Measurements from ENCODE around the gene ABLIM2. TPM values are rescaled to one million over a fixed set of nuclear protein-coding genes. Genes with fewer than 3 reads are reported as not detected.

ABLIM2 gene
- polyA plus RNA-seq, 3 donors, result 0.21 TPM; not detected in 2

DNA sequence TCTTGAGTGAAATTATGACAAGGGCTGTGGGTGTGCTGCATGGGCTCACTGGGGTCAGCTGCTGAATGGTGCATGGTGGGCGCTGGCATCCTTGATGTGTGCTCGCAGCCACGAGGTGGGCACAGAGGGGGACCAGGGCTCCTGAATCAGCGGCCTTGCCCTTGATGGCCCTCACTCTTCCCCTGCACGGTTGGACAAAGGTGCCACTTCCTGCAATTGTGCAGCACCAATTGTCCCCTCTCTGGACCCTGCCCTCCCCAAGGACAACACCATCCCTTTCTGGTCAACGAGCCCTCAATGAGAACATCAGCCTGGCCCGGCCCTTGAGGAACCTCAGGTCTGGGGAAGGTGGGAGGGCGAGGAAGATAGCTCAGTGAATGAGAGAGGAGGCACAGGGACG is 16.1 kb downstream of the ABLIM2 start:
- H3K4me1 Mint-ChIP-seq, result no peaks in the 10 kb centered on the region
- H3K36me3 Mint-ChIP-seq, result no peaks in the 10 kb centered on the region
- 68% methylated on average over 5 of the region's 9 CpGs for WGBS (ENCODE audit: insufficient coverage)
- Histone ChIP-seq H2AFZ (ENCODE audit: insufficient read depth, low read depth, low read length, poor library complexity, severe bottlenecking) (no peak overlapping the region), H3K9ac (ENCODE audit: insufficient read depth, low read length, poor library complexity, severe bottlenecking) (no peak overlapping the region), H4K20me1 (ENCODE audit: insufficient read depth, low read length) (no peaks in the 10 kb centered on the region), H3K4me2 (replicated peaks; ENCODE audit: extremely low read depth, low read length, poor library complexity, severe bottlenecking) (no peak overlapping the region), H3K27ac (ENCODE audit: low read depth in 1 of 2, low read length in 2 of 2) (no peak overlapping the region), H3K79me2 (ENCODE audit: insufficient read depth, low read length) (no peaks in the 10 kb centered on the region), H3K4me3 (replicated peaks in 1 of 3; ENCODE audit: low read depth in 2 of 3, low read length in 3 of 3) (no peak overlapping the region), H3K9me3 (replicated peaks in 1 of 2; ENCODE audit: control insufficient read depth in 1 of 2, insufficient read depth in 1 of 2, low read length in 2 of 2) (no peaks in the 10 kb centered on the region), H3K36me3 (replicated peaks in 1 of 2; ENCODE audit: control insufficient read depth in 1 of 2, insufficient read depth in 2 of 2, low read length in 2 of 2) (no peaks in the 10 kb centered on the region), H3K4me1 (ENCODE audit: control insufficient read depth in 1 of 2, insufficient read depth in 2 of 2, low read length in 2 of 2) (no peaks in the 10 kb centered on the region), H3K27me3 (ENCODE audit: control insufficient read depth in 2 of 2, insufficient read depth in 2 of 2, low read length in 2 of 2) (peaks cover 0 to 7% of the 10 kb centered on the region in 2 donors)
- no peak overlapping the region for H3K27ac Mint-ChIP-seq
- H3K27me3 Mint-ChIP-seq (ENCODE audit: low read depth in 3 of 3), result peaks cover 24 to 40% (median 27%) of the 10 kb centered on the region in 3 donors
- no peak for DNase-seq
- H3K4me3 Mint-ChIP-seq, result no peak overlapping the region
- H3K9me3 Mint-ChIP-seq, result peaks cover 0 to 7% (median 3%) of the 10 kb centered on the region in 7 donors
- TF ChIP-seq, protein P1, sequence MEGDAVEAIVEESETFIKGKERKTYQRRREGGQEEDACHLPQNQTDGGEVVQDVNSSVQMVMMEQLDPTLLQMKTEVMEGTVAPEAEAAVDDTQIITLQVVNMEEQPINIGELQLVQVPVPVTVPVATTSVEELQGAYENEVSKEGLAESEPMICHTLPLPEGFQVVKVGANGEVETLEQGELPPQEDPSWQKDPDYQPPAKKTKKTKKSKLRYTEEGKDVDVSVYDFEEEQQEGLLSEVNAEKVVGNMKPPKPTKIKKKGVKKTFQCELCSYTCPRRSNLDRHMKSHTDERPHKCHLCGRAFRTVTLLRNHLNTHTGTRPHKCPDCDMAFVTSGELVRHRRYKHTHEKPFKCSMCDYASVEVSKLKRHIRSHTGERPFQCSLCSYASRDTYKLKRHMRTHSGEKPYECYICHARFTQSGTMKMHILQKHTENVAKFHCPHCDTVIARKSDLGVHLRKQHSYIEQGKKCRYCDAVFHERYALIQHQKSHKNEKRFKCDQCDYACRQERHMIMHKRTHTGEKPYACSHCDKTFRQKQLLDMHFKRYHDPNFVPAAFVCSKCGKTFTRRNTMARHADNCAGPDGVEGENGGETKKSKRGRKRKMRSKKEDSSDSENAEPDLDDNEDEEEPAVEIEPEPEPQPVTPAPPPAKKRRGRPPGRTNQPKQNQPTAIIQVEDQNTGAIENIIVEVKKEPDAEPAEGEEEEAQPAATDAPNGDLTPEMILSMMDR (IDR thresholded peaks at IDR 0.05), result no peak
- intact Hi-C loops (cut with micrococcal nuclease), result no loop called here

DNA sequence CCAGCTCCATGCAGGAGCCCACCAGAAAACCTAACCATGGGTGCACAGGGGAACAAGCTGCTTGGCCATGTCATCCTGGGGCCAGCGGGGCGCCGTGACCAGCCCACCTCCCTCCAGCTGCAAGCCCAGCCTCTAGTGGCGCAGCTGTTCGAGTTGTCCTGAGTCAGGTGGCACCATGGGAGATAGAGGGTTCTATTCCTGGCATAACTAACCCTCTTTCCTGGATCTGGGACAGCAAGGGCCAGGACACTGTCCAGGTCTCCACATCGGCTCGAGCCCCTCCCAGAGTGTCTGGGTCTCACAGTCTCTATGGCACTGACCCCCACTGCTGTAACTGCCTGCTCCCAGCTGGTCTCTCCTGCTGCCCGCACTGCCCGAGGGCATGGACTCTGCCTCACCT is 16.7 kb downstream of the ABLIM2 start:
- Mint-ChIP-seq H3K4me3 (no peak overlapping the region), H3K27me3 (ENCODE audit: low read depth in 3 of 3) (peaks cover 19 to 35% (median 24%) of the 10 kb centered on the region in 3 donors), H3K27ac (no peak overlapping the region), H3K4me1 (no peaks in the 10 kb centered on the region), H3K36me3 (no peaks in the 10 kb centered on the region), H3K9me3 (peaks cover 0 to 7% (median 3%) of the 10 kb centered on the region in 7 donors)
- Histone ChIP-seq H3K79me2 (ENCODE audit: insufficient read depth, low read length) (no peaks in the 10 kb centered on the region), H3K4me2 (replicated peaks; ENCODE audit: extremely low read depth, low read length, poor library complexity, severe bottlenecking) (no peak overlapping the region), H3K27ac (ENCODE audit: low read depth in 1 of 2, low read length in 2 of 2) (no peak overlapping the region), H3K9ac (ENCODE audit: insufficient read depth, low read length, poor library complexity, severe bottlenecking) (no peak overlapping the region), H4K20me1 (ENCODE audit: insufficient read depth, low read length) (no peaks in the 10 kb centered on the region), H3K36me3 (replicated peaks in 1 of 2; ENCODE audit: control insufficient read depth in 1 of 2, insufficient read depth in 2 of 2, low read length in 2 of 2) (no peaks in the 10 kb centered on the region), H3K9me3 (replicated peaks in 1 of 2; ENCODE audit: control insufficient read depth in 1 of 2, insufficient read depth in 1 of 2, low read length in 2 of 2) (no peaks in the 10 kb centered on the region), H2AFZ (ENCODE audit: insufficient read depth, low read depth, low read length, poor library complexity, severe bottlenecking) (no peak overlapping the region), H3K27me3 (ENCODE audit: control insufficient read depth in 2 of 2, insufficient read depth in 2 of 2, low read length in 2 of 2) (peaks cover 0 to 7% of the 10 kb centered on the region in 2 donors), H3K4me1 (ENCODE audit: control insufficient read depth in 1 of 2, insufficient read depth in 2 of 2, low read length in 2 of 2) (no peaks in the 10 kb centered on the region), H3K4me3 (replicated peaks in 1 of 3; ENCODE audit: low read depth in 2 of 3, low read length in 3 of 3) (no peak overlapping the region)
- 84% methylated on average over 4 of the region's 9 CpGs for WGBS (ENCODE audit: insufficient coverage)
- TF ChIP-seq, protein P1 (IDR thresholded peaks at IDR 0.05), result no peak
- DNase-seq, result no peak
- intact Hi-C loops (cut with micrococcal nuclease), result no loop called here
